HG02973 (cell line): ENCODE results near the gene PTPRN2.

ENCODE experiments used
- ATAC-seq: cut with Tn5 transposase; IDR thresholded peaks from one replicate; pipeline ENCODE4 v1.9.1; 2021; ENCODE audit warnings: moderate library complexity; ENCODE audit not compliant: unreplicated experiment

Gene PTPRN2

GRCh38 chr7:158557441-158557755, 30.2 kb downstream of the PTPRN2 start:
- ATAC-seq: no peak

- no peak for ATAC-seq
Measured at GRCh38 chr7:158556721-158557440, 30.7 kb downstream of the PTPRN2 start.

- no peak for ATAC-seq
Measured at GRCh38 chr7:158555034-158555520, 32.5 kb downstream of the PTPRN2 start.

- ATAC-seq: no peak
Measured at GRCh38 chr7:158550886-158551452, 36.7 kb downstream of the PTPRN2 start.

GRCh38 chr7:158550394-158550700, 37.3 kb downstream of the PTPRN2 start:
- no peak for ATAC-seq

- no peak for ATAC-seq
Measured at GRCh38 chr7:158549616-158550393, 37.8 kb downstream of the PTPRN2 start.

GRCh38 chr7:158549176-158549615, 38.4 kb downstream of the PTPRN2 start:
- ATAC-seq: no peak

GRCh38 chr7:158548726-158549125, 38.9 kb downstream of the PTPRN2 start:
- no peak for ATAC-seq

- no peak for ATAC-seq
Measured at GRCh38 chr7:158547817-158548216, 39.8 kb downstream of the PTPRN2 start.

GRCh38 chr7:158546626-158547025, 41.0 kb downstream of the PTPRN2 start:
- no peak for ATAC-seq

GRCh38 chr7:158546214-158546613, 41.4 kb downstream of the PTPRN2 start:
- no peak for ATAC-seq

- no peak for ATAC-seq
Measured at GRCh38 chr7:158544708-158545107, 42.9 kb downstream of the PTPRN2 start.

- no peak for ATAC-seq
Measured at GRCh38 chr7:158543840-158544239, 43.8 kb downstream of the PTPRN2 start.

- ATAC-seq: no peak
Measured at GRCh38 chr7:158542651-158543566, 44.7 kb downstream of the PTPRN2 start.

- no peak for ATAC-seq
Measured at GRCh38 chr7:158541346-158542010, 46.1 kb downstream of the PTPRN2 start.

- ATAC-seq: no peak
Measured at GRCh38 chr7:158539711-158540146, 47.9 kb downstream of the PTPRN2 start.

GRCh38 chr7:158538156-158538946, 49.3 kb downstream of the PTPRN2 start:
- ATAC-seq: no peak

- ATAC-seq: no peak
Measured at GRCh38 chr7:158537516-158537882, 50.1 kb downstream of the PTPRN2 start.

- no peak for ATAC-seq
Measured at GRCh38 chr7:158536871-158537515, 50.6 kb downstream of the PTPRN2 start.
